HCT116 (cell line): Measurements from ENCODE around the gene RND1. TPM values are rescaled to one million over a fixed set of nuclear protein-coding genes. Genes with fewer than 3 reads are reported as not detected.
A peak's percentile ranks its signal among the peaks of the same experiment; 100 is the strongest.
"Not testable (repeated sequence)": the region's sequence is repeated elsewhere in the genome, so short reads cannot be mapped to it uniquely, and the experiment has no call there.

Experiments
- ATAC-seq: fragments of 200-7000 bp; cut with Tn5 transposase; 2 replicates; pipeline ENCODE4 v1.9.1; 2020; ENCODE audit warnings: mild to moderate bottlenecking, moderate library complexity
- BruUV-seq: library from RNA; stranded (reverse); fragments of 400-500 nt; replicated peaks from 2 replicates; lab custom pipeline; 2021; lab: Mats Ljungman, UMichigan
- CTCF ChIA-PET: fragments of 300-600 bp; sonication (Branson Sonifier 250); formaldehyde crosslinking; loops from one replicate; lab custom pipeline; 2021; ENCODE audit warnings: antibody characterized with exemption; lab: Charles Lee
- POLR2A ChIA-PET: fragments of 300-600, 350-600 bp; sonication (Branson Sonifier 250); formaldehyde crosslinking; loops from one replicate; lab custom pipeline; 2021; ENCODE audit warnings: antibody characterized with exemption; lab: Charles Lee
- RAD21 ChIA-PET, 2 experiments: fragments of 300-600 bp; sonication (Branson Sonifier 250); formaldehyde crosslinking; loops; one replicate each; lab custom pipeline; 2023; ENCODE audit warnings: low total read pairs in 2 of 2; ENCODE audit not compliant: uncharacterized antibody in 2 of 2, unreplicated experiment in 2 of 2, low non-redundant PET in 1 of 2; lab: Charles Lee
- DNase-seq: peaks from one replicate; pipeline ENCODE4 v3.0.0-alpha.2; 2010; ENCODE audit warnings: low read depth, low spot score
- H2AFZ ChIP-seq: fragments of 200-600 bp; shearing (Covaris generic), sonication (generic); 2 replicates; pipeline ENCODE4 v1.6.1; 2017; ENCODE audit warnings: low read depth, mixed run types, mixed read lengths, antibody characterized with exemption, low read length; ENCODE audit not compliant: poor library complexity, severe bottlenecking
- H3K27ac ChIP-seq: 2 replicates; pipeline ENCODE4 v1.5.1; 2012; ENCODE audit warnings: low read depth, low read length
- H3K27me3 ChIP-seq: fragments of 200-600 bp; sonication (generic); 2 replicates; pipeline ENCODE4 v1.6.1; 2016; ENCODE audit warnings: mixed run types, low read length, mixed read lengths; ENCODE audit not compliant: insufficient read depth
- H3K36me3 ChIP-seq, 2 experiments: fragments of 200-500 bp in 1 of 2; fragments of 200-600 bp in 1 of 2; sonication (Bioruptor generic) in 1 of 2; sonication (generic) in 1 of 2; 2 replicates each; pipeline versions ENCODE4 v1.5.1 to v1.6.1; 2014 to 2016; ENCODE audit warnings: low read length in 2 of 2, inconsistent platforms in 1 of 2, mixed read lengths in 1 of 2, mixed run types in 1 of 2; ENCODE audit not compliant: insufficient read depth in 2 of 2, control insufficient read depth in 1 of 2
- H3K4me1 ChIP-seq, 2 experiments: fragments of 200-600 bp in 1 of 2; sonication (generic) in 1 of 2; 2 replicates each; pipeline versions ENCODE4 v1.5.1 to v1.6.1; 2012 to 2017; ENCODE audit warnings: low read length in 2 of 2, inconsistent platforms in 1 of 2, mild to moderate bottlenecking in 1 of 2, mixed read lengths in 1 of 2, mixed run types in 1 of 2, moderate library complexity in 1 of 2; ENCODE audit not compliant: insufficient read depth in 2 of 2, control insufficient read depth in 1 of 2
- H3K4me2 ChIP-seq: fragments of 200-600 bp; sonication (generic); 2 replicates; pipeline ENCODE4 v1.6.1; 2017; ENCODE audit warnings: mixed run types, low read length, mixed read lengths
- H3K4me3 ChIP-seq, 2 experiments: fragments of 200-600 bp in 1 of 2; sonication (generic) in 1 of 2; replicated peaks in 1 of 2; 2 replicates each; pipeline ENCODE4 v1.5.1; 2011 to 2016; ENCODE audit warnings: low read length in 2 of 2, control low read depth in 1 of 2, low read depth in 1 of 2, mild to moderate bottlenecking in 1 of 2, mixed read lengths in 1 of 2, mixed run types in 1 of 2
- H3K79me2 ChIP-seq: fragments of 200-600 bp; sonication (generic); 2 replicates; pipeline ENCODE4 v1.6.1; 2017; ENCODE audit warnings: mild to moderate bottlenecking, mixed run types, low read length, moderate library complexity, mixed read lengths; ENCODE audit not compliant: insufficient read depth
- H3K9ac ChIP-seq: fragments of 200-600 bp; sonication (generic); 2 replicates; pipeline ENCODE4 v1.6.1; 2016; ENCODE audit warnings: low read length, mixed read lengths
- H3K9me2 ChIP-seq: fragments of 200-600 bp; sonication (generic), shearing (Covaris generic); 2 replicates; pipeline ENCODE4 v1.6.1; 2017; ENCODE audit warnings: mixed run types, mild to moderate bottlenecking, moderate library complexity; ENCODE audit not compliant: insufficient read depth
- H3K9me3 ChIP-seq, 2 experiments: fragments of 200-500 bp in 1 of 2; fragments of 200-600 bp in 1 of 2; sonication (Bioruptor generic) in 1 of 2; sonication (generic) in 1 of 2; 2 replicates each; pipeline ENCODE4 v1.6.1; 2014 to 2017; ENCODE audit warnings: low read length in 2 of 2, mixed read lengths in 2 of 2, inconsistent platforms in 1 of 2, low read depth in 1 of 2, mild to moderate bottlenecking in 1 of 2, mixed run types in 1 of 2, moderate library complexity in 1 of 2; ENCODE audit not compliant: control insufficient read depth in 1 of 2, insufficient read depth in 1 of 2
- H4K20me1 ChIP-seq: fragments of 200-600 bp; sonication (generic), shearing (Covaris generic); 2 replicates; pipeline ENCODE4 v1.6.1; 2017; ENCODE audit warnings: mixed run types, mild to moderate bottlenecking, moderate library complexity; ENCODE audit not compliant: insufficient read depth
- CBX3 ChIP-seq: IDR thresholded peaks from 2 replicates; pipeline ENCODE4 v1.6.1; 2012; ENCODE audit warnings: low read depth
- EZH2phosphoT487 ChIP-seq: fragments of 200-600 bp; IDR thresholded peaks from 2 replicates; pipeline ENCODE4 v1.6.1; 2018; ENCODE audit warnings: antibody characterized with exemption, borderline replicate concordance
- POLR2A ChIP-seq: IDR thresholded peaks from 2 replicates; pipeline ENCODE4 v1.7.0; 2011; ENCODE audit warnings: borderline replicate concordance; ENCODE audit not compliant: insufficient read depth, insufficient read length; ENCODE audit errors: extremely low read depth
- POLR2AphosphoS5 ChIP-seq: IDR thresholded peaks from 2 replicates; pipeline ENCODE4 v1.6.1; 2011; ENCODE audit warnings: mild to moderate bottlenecking, low read depth, low read length, moderate library complexity
- REST ChIP-seq: IDR thresholded peaks from 2 replicates; pipeline ENCODE4 v1.6.1; 2012; ENCODE audit warnings: low read depth
- SP1 ChIP-seq: IDR thresholded peaks from 2 replicates; pipeline ENCODE4 v1.6.1; 2012; ENCODE audit warnings: low read depth
- intact Hi-C: fragments of 100-400 bp; cut with micrococcal nuclease; formaldehyde crosslinking; loops from 2 replicates; pipeline ENCODE4 v1.10.0; 2022
- total RNA-seq: library from RNA; stranded (reverse); gene quantifications from one replicate; pipeline ENCODE4 v1.2.1, GENCODE V29; 2021; ENCODE audit not compliant: unreplicated experiment

RND1 gene
- total RNA-seq, 1 experiment from 2014 or later: 2.0 TPM

DNA sequence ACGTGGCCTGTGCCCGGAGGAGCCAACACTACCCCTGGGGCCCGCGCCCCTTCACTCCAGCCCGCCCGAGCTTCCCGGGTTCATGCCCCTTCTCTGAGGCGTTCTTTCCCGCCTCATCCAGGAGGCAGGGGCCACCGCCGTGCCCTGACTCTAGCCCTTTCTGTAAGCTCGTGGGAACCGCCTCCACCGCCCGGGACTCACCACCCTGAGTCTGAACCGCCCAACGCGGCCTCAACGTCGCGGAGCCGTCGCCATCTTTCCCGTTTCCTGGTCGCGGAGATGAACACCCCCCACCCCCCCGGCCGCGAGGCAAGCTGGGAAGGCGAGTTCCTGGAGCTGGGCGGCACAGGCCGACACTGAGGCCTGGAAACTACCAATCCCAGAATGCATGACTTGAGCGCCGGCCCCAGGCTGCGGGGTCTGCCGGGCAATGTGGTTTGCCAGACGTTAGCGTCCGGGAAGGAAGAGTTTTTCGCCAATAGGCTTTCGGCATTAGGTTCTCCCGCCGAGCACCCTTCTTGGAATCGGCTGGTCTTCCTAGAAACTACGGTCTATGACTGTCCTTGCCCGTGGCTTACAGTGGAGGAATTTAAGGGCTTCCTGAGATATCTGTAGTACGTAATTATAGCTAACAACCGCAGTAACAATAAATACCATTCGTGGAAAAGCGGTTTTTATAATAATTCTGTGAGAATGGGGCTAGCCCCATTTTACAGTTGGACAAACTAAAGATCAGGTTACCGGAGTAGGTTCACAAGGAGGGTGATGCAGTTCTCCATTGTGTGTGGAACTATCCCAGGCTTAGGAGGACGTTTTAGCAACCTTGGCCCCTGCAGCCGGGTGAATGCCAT lies 13.6 kb downstream of the RND1 start, which contains the start of gene DDX23 (continued):
- TF ChIP-seq SP1 (peak; percentile 83), CBX3 (no peak; the same call in 1 of the 2 replicates), POLR2A (peak; percentile 55), POLR2AphosphoS5 (peak; percentile 74), EZH2phosphoT487 (no peak)

DNA sequence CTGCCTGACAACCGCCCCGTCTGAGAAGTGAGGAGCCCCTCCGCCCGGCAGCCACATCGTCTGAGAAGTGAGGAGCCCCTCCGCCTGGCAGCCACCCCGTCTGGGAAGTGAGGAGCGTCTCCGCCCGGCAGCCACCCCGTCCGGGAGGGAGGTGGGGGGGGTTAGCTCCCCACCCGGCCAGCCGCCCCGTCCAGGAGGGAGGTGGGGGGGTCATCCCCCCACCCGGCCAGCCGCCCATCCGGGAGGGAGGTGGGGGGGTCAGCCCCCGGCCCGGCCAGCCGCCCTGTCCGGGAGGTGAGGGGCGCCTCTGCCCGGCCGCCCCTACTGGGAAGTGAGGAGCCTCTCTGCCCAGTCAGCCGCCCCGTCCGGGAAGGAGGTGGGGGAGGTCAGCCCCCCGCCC lies 23.6 kb downstream of the RND1 start:
- RAD21 ChIA-PET, H3K9me2 ChIP-seq, H4K20me1 ChIP-seq, H3K4me3 ChIP-seq, H3K27ac ChIP-seq, H3K9me3 ChIP-seq, H3K9ac ChIP-seq, H2AFZ ChIP-seq, POLR2A ChIA-PET, intact Hi-C loops, H3K4me1 ChIP-seq, BruUV-seq, DNase-seq, H3K4me2 ChIP-seq, H3K27me3 ChIP-seq, ATAC-seq, CTCF ChIA-PET: not testable (repeated sequence)
- H3K36me3 ChIP-seq: peaks cover 50 to 51% of the 10 kb centered on the region in 2 experiments
- peaks cover 16% of the 10 kb centered on the region for H3K79me2 ChIP-seq

GRCh38 chr12:48838048-48838447 lies 27.6 kb downstream of the RND1 start:
- no peak for TF ChIP-seq REST
- CTCF ChIA-PET: interaction anchor here (1.1 kb wide), 1 partner anchor 23 kb away, joined by 3 read pairs; no protein-coding TSS in a partner anchor

More at GRCh38 chr12:48838048-48838447, 27.6 kb downstream of the RND1 start:
- RAD21 ChIA-PET: no interaction called here
- no peak for DNase-seq
- no peaks in the 10 kb centered on the region for H3K27me3 ChIP-seq
- H3K27ac ChIP-seq: no peak overlapping the region
- H4K20me1 ChIP-seq: no peaks in the 10 kb centered on the region
- H2AFZ ChIP-seq: no peak overlapping the region
- no peaks in the 10 kb centered on the region for H3K4me1 ChIP-seq
- no peak overlapping the region for H3K4me2 ChIP-seq
- no peaks in the 10 kb centered on the region for H3K9me3 ChIP-seq
- BruUV-seq: no TSS peak
- H3K9me2 ChIP-seq: no peaks in the 10 kb centered on the region
- H3K36me3 ChIP-seq: peaks cover 48 to 60% of the 10 kb centered on the region in 2 experiments
- no peak overlapping the region for H3K4me3 ChIP-seq
- H3K9ac ChIP-seq: no peak overlapping the region
- intact Hi-C loops: no loop called here
- ATAC-seq: no peak
- H3K79me2 ChIP-seq: no peaks in the 10 kb centered on the region
- POLR2A ChIA-PET: no interaction called here
